Measurements from ENCODE around the gene RYR2.

DNA sequence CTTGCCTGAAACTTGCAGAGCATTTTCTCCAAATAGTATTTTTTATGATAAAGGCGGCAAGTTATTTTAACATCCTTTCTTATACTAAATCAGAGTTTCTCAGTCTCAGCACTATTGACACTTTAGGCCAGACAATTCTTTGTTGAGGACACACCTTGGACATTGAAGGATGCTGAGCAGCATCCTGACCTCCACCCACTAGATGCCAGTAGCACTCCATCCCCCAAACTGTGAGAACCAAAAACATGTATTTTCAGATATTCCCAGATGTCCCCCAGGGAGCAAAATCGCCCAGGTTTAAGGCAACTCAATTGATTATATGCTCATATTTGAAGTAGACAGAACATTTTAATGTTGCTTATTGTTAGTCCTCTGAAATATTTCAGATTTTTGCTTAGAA lies 549.4 kb downstream of the RYR2 start:
- no peak for TF ChIP-seq POLR2A (IDR thresholded peaks at IDR 0.05)
- TF ChIP-seq, protein P1, sequence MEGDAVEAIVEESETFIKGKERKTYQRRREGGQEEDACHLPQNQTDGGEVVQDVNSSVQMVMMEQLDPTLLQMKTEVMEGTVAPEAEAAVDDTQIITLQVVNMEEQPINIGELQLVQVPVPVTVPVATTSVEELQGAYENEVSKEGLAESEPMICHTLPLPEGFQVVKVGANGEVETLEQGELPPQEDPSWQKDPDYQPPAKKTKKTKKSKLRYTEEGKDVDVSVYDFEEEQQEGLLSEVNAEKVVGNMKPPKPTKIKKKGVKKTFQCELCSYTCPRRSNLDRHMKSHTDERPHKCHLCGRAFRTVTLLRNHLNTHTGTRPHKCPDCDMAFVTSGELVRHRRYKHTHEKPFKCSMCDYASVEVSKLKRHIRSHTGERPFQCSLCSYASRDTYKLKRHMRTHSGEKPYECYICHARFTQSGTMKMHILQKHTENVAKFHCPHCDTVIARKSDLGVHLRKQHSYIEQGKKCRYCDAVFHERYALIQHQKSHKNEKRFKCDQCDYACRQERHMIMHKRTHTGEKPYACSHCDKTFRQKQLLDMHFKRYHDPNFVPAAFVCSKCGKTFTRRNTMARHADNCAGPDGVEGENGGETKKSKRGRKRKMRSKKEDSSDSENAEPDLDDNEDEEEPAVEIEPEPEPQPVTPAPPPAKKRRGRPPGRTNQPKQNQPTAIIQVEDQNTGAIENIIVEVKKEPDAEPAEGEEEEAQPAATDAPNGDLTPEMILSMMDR (IDR thresholded peaks at IDR 0.05) = no peak
- no peak for TF ChIP-seq EP300 (IDR thresholded peaks at IDR 0.05)

Data from tibial nerve (tissue), 4 donors.